ENCODE data around the gene UBXN11. TPM values are rescaled to one million over a fixed set of nuclear protein-coding genes. Genes with fewer than 3 reads are reported as not detected.

UBXN11 gene
- polyA plus RNA-seq, 1 donor: 43.2 TPM

- DNase-seq: no peak
Observed at GRCh38 chr1:26269198-26269550, 37.3 kb downstream of the UBXN11 start.

- no peak for DNase-seq
Observed at GRCh38 chr1:26268290-26269197, 37.9 kb downstream of the UBXN11 start.

- DNase-seq: no peak
Observed at GRCh38 chr1:26265405-26265804, 41.0 kb downstream of the UBXN11 start.

- no peak for DNase-seq
Observed at GRCh38 chr1:26263212-26263611, 43.2 kb downstream of the UBXN11 start.

- no peak for DNase-seq
Observed at GRCh38 chr1:26259578-26259977, 46.9 kb downstream of the UBXN11 start.

GRCh38 chr1:26259005-26259404, 47.4 kb downstream of the UBXN11 start:
- no peak for DNase-seq

GRCh38 chr1:26257222-26257621, 49.2 kb downstream of the UBXN11 start:
- DNase-seq: no peak

GRCh38 chr1:26254404-26254803, 52.0 kb downstream of the UBXN11 start:
- DNase-seq: no peak

- no peak for DNase-seq
Observed at GRCh38 chr1:26252718-26253117, 53.7 kb downstream of the UBXN11 start.

- no peak for DNase-seq
Observed at GRCh38 chr1:26239936-26240335, 66.5 kb downstream of the UBXN11 start.

GRCh38 chr1:26237230-26237966, 69.0 kb downstream of the UBXN11 start:
- DNase-seq: no peak

- DNase-seq: no peak
Observed at GRCh38 chr1:26234644-26235370, 71.6 kb downstream of the UBXN11 start.

- DNase-seq: peak; percentile 96
Observed at GRCh38 chr1:26233903-26234643, 72.4 kb downstream of the UBXN11 start, which contains the start of gene CEP85. TSS of gene CEP85 (plus strand) at chr1:26234200. CDS start at chr1:26239784, 5,584 bp downstream.

Other genes with a start within 250 kb of the UBXN11 start
- gene TRIM63, start 239.0 kb downstream of the UBXN11 start, polyA plus RNA-seq (ENCODE audit: insufficient read length): 1.2 TPM
- gene PDIK1L, start 194.8 kb downstream of the UBXN11 start, polyA plus RNA-seq (ENCODE audit: insufficient read length): 20.1 TPM
- 0.63 TPM for gene FAM110D, start 147.6 kb downstream of the UBXN11 start, polyA plus RNA-seq (ENCODE audit: insufficient read length)
- gene C1orf232, start 137.7 kb downstream of the UBXN11 start, polyA plus RNA-seq (ENCODE audit: insufficient read length): not detected
- 11.7 TPM for gene ZNF593, start 136.7 kb downstream of the UBXN11 start, polyA plus RNA-seq (ENCODE audit: insufficient read length)
- 1.4 TPM for gene ZNF593OS, start 134.8 kb downstream of the UBXN11 start, polyA plus RNA-seq (ENCODE audit: insufficient read length)
- 15.4 TPM for gene CNKSR1, start 129.1 kb downstream of the UBXN11 start, polyA plus RNA-seq (ENCODE audit: insufficient read length)
- gene CATSPER4, start 116.0 kb downstream of the UBXN11 start, polyA plus RNA-seq (ENCODE audit: insufficient read length): 0.18 TPM
- gene CEP85, start 72.4 kb downstream of the UBXN11 start, polyA plus RNA-seq (ENCODE audit: insufficient read length): 24.9 TPM
- gene SH3BGRL3, start 26.6 kb downstream of the UBXN11 start, polyA plus RNA-seq (ENCODE audit: insufficient read length): 87.2 TPM
- gene CD52, start 11.3 kb upstream of the UBXN11 start, polyA plus RNA-seq (ENCODE audit: insufficient read length): 5.6 TPM
- gene CRYBG2, start 47.5 kb upstream of the UBXN11 start, polyA plus RNA-seq (ENCODE audit: insufficient read length): 0.65 TPM
- not detected for gene ZNF683, start 66.1 kb upstream of the UBXN11 start, polyA plus RNA-seq (ENCODE audit: insufficient read length)
- gene LIN28A, start 104.2 kb upstream of the UBXN11 start, polyA plus RNA-seq (ENCODE audit: insufficient read length): 0.15 TPM
- 43.2 TPM for gene DHDDS, start 125.7 kb upstream of the UBXN11 start, polyA plus RNA-seq (ENCODE audit: insufficient read length)
- gene HMGN2, start 165.8 kb upstream of the UBXN11 start, polyA plus RNA-seq (ENCODE audit: insufficient read length): 1,264 TPM
- gene RPS6KA1, start 223.1 kb upstream of the UBXN11 start, polyA plus RNA-seq (ENCODE audit: insufficient read length): 22.1 TPM

Measured in left kidney (tissue), 2 donors.